ENCODE results near the gene LRRC9.
"Not testable (repeated sequence)": the region's sequence is repeated elsewhere in the genome, so short reads cannot be mapped to it uniquely, and the experiment has no call there.

GRCh38 chr14:59952141-59952540, 32.2 kb downstream of the LRRC9 start:
- TF ChIP-seq, protein P1, sequence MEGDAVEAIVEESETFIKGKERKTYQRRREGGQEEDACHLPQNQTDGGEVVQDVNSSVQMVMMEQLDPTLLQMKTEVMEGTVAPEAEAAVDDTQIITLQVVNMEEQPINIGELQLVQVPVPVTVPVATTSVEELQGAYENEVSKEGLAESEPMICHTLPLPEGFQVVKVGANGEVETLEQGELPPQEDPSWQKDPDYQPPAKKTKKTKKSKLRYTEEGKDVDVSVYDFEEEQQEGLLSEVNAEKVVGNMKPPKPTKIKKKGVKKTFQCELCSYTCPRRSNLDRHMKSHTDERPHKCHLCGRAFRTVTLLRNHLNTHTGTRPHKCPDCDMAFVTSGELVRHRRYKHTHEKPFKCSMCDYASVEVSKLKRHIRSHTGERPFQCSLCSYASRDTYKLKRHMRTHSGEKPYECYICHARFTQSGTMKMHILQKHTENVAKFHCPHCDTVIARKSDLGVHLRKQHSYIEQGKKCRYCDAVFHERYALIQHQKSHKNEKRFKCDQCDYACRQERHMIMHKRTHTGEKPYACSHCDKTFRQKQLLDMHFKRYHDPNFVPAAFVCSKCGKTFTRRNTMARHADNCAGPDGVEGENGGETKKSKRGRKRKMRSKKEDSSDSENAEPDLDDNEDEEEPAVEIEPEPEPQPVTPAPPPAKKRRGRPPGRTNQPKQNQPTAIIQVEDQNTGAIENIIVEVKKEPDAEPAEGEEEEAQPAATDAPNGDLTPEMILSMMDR (IDR thresholded peaks at IDR 0.05; ENCODE audit: extremely low read depth in 1 of 2, insufficient read depth in 1 of 2, low read depth in 1 of 2, low read length in 2 of 2): not testable (repeated sequence)
- TF ChIP-seq POLR2A (IDR thresholded peaks at IDR 0.05; ENCODE audit: low read depth, low read length); POLR2AphosphoS5 (IDR thresholded peaks at IDR 0.05; ENCODE audit: insufficient read depth, low read depth, low read length): not testable (repeated sequence)
